A549 treated with GW870086 at 1 μM for 4 hours (cell line): Measurements from ENCODE around the gene HMGN3. TPM values are rescaled to one million over a fixed set of nuclear protein-coding genes. Genes with fewer than 3 reads are reported as not detected.

Experiments
- total RNA-seq: library from RNA; stranded (reverse); fragments of 200-300 nt; extraction: Qiagen RNA extraction; gene quantifications from 5 replicates; pipeline ENCODE4 v1.2.3, GENCODE V29; 2022; ENCODE audit warnings: low read depth

The HMGN3 gene
- 55.1 to 67.4 TPM (median 59.2 TPM) in 5 replicates for total RNA-seq

GRCh38 chr6:79234150-79235022 lies at the start of gene HMGN3:
Gene HMGN3 (minus strand): TSS chr6:79234682.

Other genes with a start within 250 kb of the HMGN3 start
- 2.4 to 6.2 TPM (median 4.7 TPM) in 5 replicates for gene PHIP, start 156.4 kb downstream of the HMGN3 start, total RNA-seq